PC-3 (cell line): ENCODE data around the gene ADAMTS16. TPM values are rescaled to one million over a fixed set of nuclear protein-coding genes. Genes with fewer than 3 reads are reported as not detected.

Experiments used
- ATAC-seq: fragments of 200-7000 bp; cut with Tn5 transposase; 2 replicates; pipeline ENCODE4 v1.9.1; 2020; ENCODE audit warnings: mild to moderate bottlenecking, moderate library complexity
- BruUV-seq: library from RNA; stranded (reverse); fragments of 400-500 nt; replicated peaks from 2 replicates; lab custom pipeline; 2021; lab: Mats Ljungman, UMichigan
- CTCF ChIA-PET: fragments of 300-600 bp; sonication (Branson Sonifier 250); formaldehyde crosslinking; loops from one replicate; lab custom pipeline; 2022; ENCODE audit warnings: antibody characterized with exemption; lab: Charles Lee
- POLR2A ChIA-PET: fragments of 300-600 bp; sonication (Branson Sonifier 250); formaldehyde crosslinking; loops from one replicate; lab custom pipeline; 2022; ENCODE audit warnings: antibody characterized with exemption; ENCODE audit not compliant: unreplicated experiment; lab: Charles Lee
- DNase-seq: peaks from one replicate; pipeline ENCODE4 v3.0.0-alpha.2; 2015
- H2AFZ ChIP-seq: fragments of 300-600 bp; sonication (generic); 2 replicates; pipeline ENCODE4 v1.6.0; 2016; ENCODE audit warnings: antibody characterized with exemption, low read length
- H3F3A ChIP-seq: fragments of 300-600 bp; sonication (generic); one replicate; pipeline ENCODE4 v1.6.0; 2017; ENCODE audit warnings: antibody characterized with exemption, low read length, control low read depth, mild to moderate bottlenecking; ENCODE audit not compliant: unreplicated experiment
- H3K27ac ChIP-seq: fragments of 300-600 bp; sonication (generic); 2 replicates; pipeline ENCODE4 v1.5.1; 2016; ENCODE audit warnings: mild to moderate bottlenecking, low read length
- H3K27me3 ChIP-seq: fragments of 300-600 bp; sonication (generic); 2 replicates; pipeline ENCODE4 v1.6.1; 2016; ENCODE audit warnings: low read length, mixed read lengths
- H3K36me3 ChIP-seq: fragments of 300-600 bp; sonication (generic); 2 replicates; pipeline ENCODE4 v1.6.1; 2016; ENCODE audit warnings: low read depth, mixed run types, low read length, mixed read lengths
- H3K4me1 ChIP-seq: fragments of 300-600 bp; sonication (generic); 2 replicates; pipeline ENCODE4 v1.5.1; 2016; ENCODE audit warnings: low read length; ENCODE audit not compliant: insufficient read depth
- H3K4me2 ChIP-seq: fragments of 300-600 bp; sonication (generic); 2 replicates; pipeline ENCODE4 v1.6.0; 2016; ENCODE audit warnings: low read length
- H3K4me3 ChIP-seq: fragments of 300-600 bp; sonication (generic); 2 replicates; pipeline ENCODE4 v1.5.1; 2016; ENCODE audit warnings: mild to moderate bottlenecking, low read length, mixed read lengths
- H3K79me2 ChIP-seq: fragments of 300-600 bp; sonication (generic); 2 replicates; pipeline ENCODE4 v1.6.1; 2017; ENCODE audit warnings: low read length, mixed read lengths
- H3K9ac ChIP-seq: fragments of 300-600 bp; sonication (generic); 2 replicates; pipeline ENCODE4 v1.6.0; 2016; ENCODE audit warnings: mild to moderate bottlenecking, low read length
- H3K9me2 ChIP-seq: fragments of 300-600 bp; sonication (generic); replicated peaks from 2 replicates; pipeline ENCODE4 v1.6.1; 2016; ENCODE audit warnings: mixed run types, low read length, mixed read lengths
- H3K9me3 ChIP-seq: fragments of 300-600 bp; sonication (generic); 2 replicates; pipeline ENCODE4 v1.6.1; 2016; ENCODE audit warnings: low read length, mixed read lengths
- H4K20me1 ChIP-seq: fragments of 300-600 bp; sonication (generic); 2 replicates; pipeline ENCODE4 v1.6.1; 2016; ENCODE audit warnings: low read length, mixed read lengths
- EZH2 ChIP-seq: fragments of 300-600 bp; sonication (generic); IDR thresholded peaks from one replicate; pipeline ENCODE4 v1.6.1; 2017; ENCODE audit warnings: antibody characterized with exemption, mild to moderate bottlenecking, low read length; ENCODE audit not compliant: unreplicated experiment
- EZH2phosphoT487 ChIP-seq: fragments of 300-600 bp; sonication (generic); IDR thresholded peaks from 2 replicates; pipeline ENCODE4 v1.6.1; 2018; ENCODE audit warnings: mild to moderate bottlenecking, antibody characterized with exemption, low read length, borderline replicate concordance
- intact Hi-C: fragments of 100-400 bp; cut with micrococcal nuclease; formaldehyde crosslinking; loops from 2 replicates; pipeline ENCODE4 v1.9.0; 2023
- total RNA-seq: library from RNA; depleted of rRNA; stranded (reverse); fragments of >200 nt; gene quantifications from 2 replicates; pipeline ENCODE4 v1.2.3, GENCODE V29; 2014
- TF ChIP-seq, protein P1 (sequence below): fragments of 300-600 bp; sonication (generic); conservative IDR thresholded peaks from 2 replicates; pipeline ENCODE4 v1.5.1; 2017; ENCODE audit warnings: antibody characterized with exemption, low read depth, mild to moderate bottlenecking, low read length

ADAMTS16 gene
- total RNA-seq, 1 experiment from 2014 or later: 1.7 TPM

- no peak for ATAC-seq
- H2AFZ ChIP-seq: no peak overlapping the region
- DNase-seq: no peak
- POLR2A ChIA-PET: no interaction called here
- H3K4me2 ChIP-seq: no peak overlapping the region
- H3K36me3 ChIP-seq: no peaks in the 10 kb centered on the region
- H3K27me3 ChIP-seq: 0 out of 2 replicates have a peak, but pooled peaks cover 3% of the 10 kb centered on the region
- intact Hi-C loops: no loop called here
- no TSS peak for BruUV-seq
- TF ChIP-seq, protein P1, sequence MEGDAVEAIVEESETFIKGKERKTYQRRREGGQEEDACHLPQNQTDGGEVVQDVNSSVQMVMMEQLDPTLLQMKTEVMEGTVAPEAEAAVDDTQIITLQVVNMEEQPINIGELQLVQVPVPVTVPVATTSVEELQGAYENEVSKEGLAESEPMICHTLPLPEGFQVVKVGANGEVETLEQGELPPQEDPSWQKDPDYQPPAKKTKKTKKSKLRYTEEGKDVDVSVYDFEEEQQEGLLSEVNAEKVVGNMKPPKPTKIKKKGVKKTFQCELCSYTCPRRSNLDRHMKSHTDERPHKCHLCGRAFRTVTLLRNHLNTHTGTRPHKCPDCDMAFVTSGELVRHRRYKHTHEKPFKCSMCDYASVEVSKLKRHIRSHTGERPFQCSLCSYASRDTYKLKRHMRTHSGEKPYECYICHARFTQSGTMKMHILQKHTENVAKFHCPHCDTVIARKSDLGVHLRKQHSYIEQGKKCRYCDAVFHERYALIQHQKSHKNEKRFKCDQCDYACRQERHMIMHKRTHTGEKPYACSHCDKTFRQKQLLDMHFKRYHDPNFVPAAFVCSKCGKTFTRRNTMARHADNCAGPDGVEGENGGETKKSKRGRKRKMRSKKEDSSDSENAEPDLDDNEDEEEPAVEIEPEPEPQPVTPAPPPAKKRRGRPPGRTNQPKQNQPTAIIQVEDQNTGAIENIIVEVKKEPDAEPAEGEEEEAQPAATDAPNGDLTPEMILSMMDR: no peak
- no peak for TF ChIP-seq EZH2phosphoT487
- no peak for TF ChIP-seq EZH2
- H3F3A ChIP-seq: no peaks in the 10 kb centered on the region
- H3K4me3 ChIP-seq: no peak overlapping the region
- CTCF ChIA-PET: no interaction called here
- no peak overlapping the region for H3K9ac ChIP-seq
- H4K20me1 ChIP-seq: no peaks in the 10 kb centered on the region
- H3K9me3 ChIP-seq: no peaks in the 10 kb centered on the region
- H3K27ac ChIP-seq: no peak overlapping the region
- H3K4me1 ChIP-seq: no peaks in the 10 kb centered on the region
- no peaks in the 10 kb centered on the region for H3K9me2 ChIP-seq
- H3K79me2 ChIP-seq: no peaks in the 10 kb centered on the region
Measured at GRCh38 chr5:5264727-5265126, 124.6 kb downstream of the ADAMTS16 start.

- Histone ChIP-seq H3K27ac (no peak overlapping the region), H3K79me2 (no peaks in the 10 kb centered on the region), H3K4me2 (no peak overlapping the region), H3K9ac (no peak overlapping the region), H3K4me3 (no peak overlapping the region), H3K9me3 (no peaks in the 10 kb centered on the region), H3K36me3 (no peaks in the 10 kb centered on the region), H2AFZ (no peak overlapping the region), H3K4me1 (peaks cover 7% of the 10 kb centered on the region), H4K20me1 (no peaks in the 10 kb centered on the region), H3F3A (no peaks in the 10 kb centered on the region), H3K9me2 (no peaks in the 10 kb centered on the region), H3K27me3 (no peaks in the 10 kb centered on the region)
- ChIA-PET POLR2A (no interaction called here), CTCF (no interaction called here)
- no peak for TF ChIP-seq EZH2phosphoT487
- TF ChIP-seq, protein P1: no peak
- no peak for TF ChIP-seq EZH2
- ATAC-seq (no peak), DNase-seq (no peak)
- intact Hi-C loops: no loop called here
- BruUV-seq: no TSS peak
Measured at GRCh38 chr5:5266297-5266696, 126.2 kb downstream of the ADAMTS16 start.

- no peaks in the 10 kb centered on the region for H3K36me3 ChIP-seq
- no peaks in the 10 kb centered on the region for H3K9me3 ChIP-seq
- ChIA-PET CTCF (no interaction called here), POLR2A (no interaction called here)
- no peak overlapping the region for H3K4me3 ChIP-seq
- DNase-seq (no peak), ATAC-seq (no peak)
- no peak overlapping the region for H3K9ac ChIP-seq
- H3K79me2 ChIP-seq: no peaks in the 10 kb centered on the region
- peaks cover 5% of the 10 kb centered on the region for H3F3A ChIP-seq
- no peak overlapping the region for H2AFZ ChIP-seq
- BruUV-seq: no TSS peak
- H3K4me2 ChIP-seq: no peak overlapping the region
- H3K9me2 ChIP-seq: no peaks in the 10 kb centered on the region
- no peak overlapping the region for H3K27ac ChIP-seq
- peaks cover 16% of the 10 kb centered on the region for H3K4me1 ChIP-seq
- H4K20me1 ChIP-seq: no peaks in the 10 kb centered on the region
- H3K27me3 ChIP-seq: no peaks in the 10 kb centered on the region
- no peak for TF ChIP-seq EZH2phosphoT487
- TF ChIP-seq, protein P1: no peak
- no peak for TF ChIP-seq EZH2
- intact Hi-C loops: loop anchor here (5.0 to 10.0 kb wide), 2 partner anchors 123 to 155 kb away; partner anchors contain the start of gene ICE1
Measured at GRCh38 chr5:5270161-5270560, 130.0 kb downstream of the ADAMTS16 start.
